GM19324 (cell line): ENCODE measurements around the gene TP53TG3B.
"Not testable (repeated sequence)": the region's sequence is repeated elsewhere in the genome, so short reads cannot be mapped to it uniquely, and the experiment has no call there.

Source experiments
- ATAC-seq: cut with Tn5 transposase; IDR thresholded peaks from one replicate; pipeline ENCODE4 v1.9.1; 2021; ENCODE audit warnings: mild to moderate bottlenecking, moderate library complexity; ENCODE audit not compliant: unreplicated experiment, low FRiP score

The TP53TG3B gene

GRCh38 chr16:33360541-33360940 lies at the start of gene TP53TG3B:
Gene TP53TG3B, plus strand, starts transcription at chr16:33360841. Its CDS starts 68 bp downstream, at chr16:33360909.
- ATAC-seq: not testable (repeated sequence)

- ATAC-seq: not testable (repeated sequence)
Measured at GRCh38 chr16:33336226-33337012, 24.2 kb upstream of the TP53TG3B start.

- not testable (repeated sequence) for ATAC-seq
Measured at GRCh38 chr16:33337627-33338542, 22.8 kb upstream of the TP53TG3B start.

GRCh38 chr16:33338543-33338951 lies 22.1 kb upstream of the TP53TG3B start:
- not testable (repeated sequence) for ATAC-seq

- not testable (repeated sequence) for ATAC-seq
Measured at GRCh38 chr16:33339093-33340061, 21.3 kb upstream of the TP53TG3B start.
